OCI-LY3 (cell line): ENCODE measurements around the gene USP31.

Experiments
- H2AFZ ChIP-seq: fragments of 200-600, 300-600 bp; shearing (Covaris generic); 2 replicates; pipeline ENCODE4 v1.6.0; 2014; ENCODE audit warnings: antibody characterized with exemption, low read depth, low read length
- H3K27ac ChIP-seq: fragments of 200-600, 300-600 bp; sonication (generic); 2 replicates; pipeline ENCODE4 v1.5.1; 2014; ENCODE audit warnings: mild to moderate bottlenecking, low read length, moderate library complexity, mixed read lengths
- H3K27me3 ChIP-seq: fragments of 200-600, 300-600 bp; sonication (generic); 2 replicates; pipeline ENCODE4 v1.6.1; 2014; ENCODE audit warnings: low read depth, low read length, mixed read lengths
- H3K36me3 ChIP-seq: fragments of 200-600, 300-600 bp; sonication (generic); replicated peaks from 2 replicates; pipeline ENCODE3; 2014; ENCODE audit warnings: low read depth, low read length, mixed read lengths
- H3K4me1 ChIP-seq: fragments of 300-600, 200-600 bp; sonication (generic); 2 replicates; pipeline ENCODE4 v1.6.1; 2014; ENCODE audit warnings: low read length, mixed read lengths
- H3K4me2 ChIP-seq: fragments of 200-600, 300-600 bp; sonication (generic); 2 replicates; pipeline ENCODE4 v1.6.1; 2014; ENCODE audit warnings: low read length, mixed read lengths
- H3K4me3 ChIP-seq: fragments of 300-600, 200-600 bp; sonication (generic); 2 replicates; pipeline ENCODE4 v1.5.1; 2014; ENCODE audit warnings: antibody characterized with exemption, mild to moderate bottlenecking, low read length, moderate library complexity
- H3K79me2 ChIP-seq: fragments of 300-600, 200-600 bp; shearing (Covaris generic); 2 replicates; pipeline ENCODE4 v1.6.1; 2014; ENCODE audit warnings: mild to moderate bottlenecking, low read length, mixed read lengths
- H3K9ac ChIP-seq: fragments of 300-600, 200-600 bp; shearing (Covaris generic); 2 replicates; pipeline ENCODE4 v1.6.0; 2014; ENCODE audit warnings: mild to moderate bottlenecking, low read length, moderate library complexity
- H3K9me3 ChIP-seq: fragments of 200-600, 300-600 bp; shearing (Covaris generic); 2 replicates; pipeline ENCODE4 v1.6.1; 2014; ENCODE audit warnings: low read length, mixed read lengths; ENCODE audit not compliant: insufficient read depth
- H4K20me1 ChIP-seq: fragments of 200-600, 300-600 bp; sonication (generic); 2 replicates; pipeline ENCODE4 v1.6.1; 2016; ENCODE audit warnings: low read length, mixed read lengths; ENCODE audit not compliant: insufficient read depth
- EZH2phosphoT487 ChIP-seq: fragments of 200-600 bp; shearing (Covaris generic); IDR thresholded peaks from 2 replicates; pipeline ENCODE4 v1.6.1; 2018; ENCODE audit warnings: antibody characterized with exemption, mixed run types, low read depth
- TF ChIP-seq, protein P1 (sequence below): fragments of 200-600, 300-600 bp; sonication (generic); IDR thresholded peaks from 2 replicates; pipeline ENCODE4 v1.5.1; 2014; ENCODE audit warnings: antibody characterized with exemption, low read length, low read depth

Gene USP31

GRCh38 chr16:23107936-23108335 is 41.3 kb downstream of the USP31 start:
- H3K4me2 ChIP-seq, result no peak overlapping the region
- peaks cover 4% of the 10 kb centered on the region for H3K36me3 ChIP-seq
- TF ChIP-seq, protein P1, sequence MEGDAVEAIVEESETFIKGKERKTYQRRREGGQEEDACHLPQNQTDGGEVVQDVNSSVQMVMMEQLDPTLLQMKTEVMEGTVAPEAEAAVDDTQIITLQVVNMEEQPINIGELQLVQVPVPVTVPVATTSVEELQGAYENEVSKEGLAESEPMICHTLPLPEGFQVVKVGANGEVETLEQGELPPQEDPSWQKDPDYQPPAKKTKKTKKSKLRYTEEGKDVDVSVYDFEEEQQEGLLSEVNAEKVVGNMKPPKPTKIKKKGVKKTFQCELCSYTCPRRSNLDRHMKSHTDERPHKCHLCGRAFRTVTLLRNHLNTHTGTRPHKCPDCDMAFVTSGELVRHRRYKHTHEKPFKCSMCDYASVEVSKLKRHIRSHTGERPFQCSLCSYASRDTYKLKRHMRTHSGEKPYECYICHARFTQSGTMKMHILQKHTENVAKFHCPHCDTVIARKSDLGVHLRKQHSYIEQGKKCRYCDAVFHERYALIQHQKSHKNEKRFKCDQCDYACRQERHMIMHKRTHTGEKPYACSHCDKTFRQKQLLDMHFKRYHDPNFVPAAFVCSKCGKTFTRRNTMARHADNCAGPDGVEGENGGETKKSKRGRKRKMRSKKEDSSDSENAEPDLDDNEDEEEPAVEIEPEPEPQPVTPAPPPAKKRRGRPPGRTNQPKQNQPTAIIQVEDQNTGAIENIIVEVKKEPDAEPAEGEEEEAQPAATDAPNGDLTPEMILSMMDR, result no peak
- TF ChIP-seq EZH2phosphoT487, result no peak
- H3K9ac ChIP-seq, result no peak overlapping the region
- H3K4me3 ChIP-seq, result no peak overlapping the region
- H3K27me3 ChIP-seq, result no peaks in the 10 kb centered on the region
- no peak overlapping the region for H3K27ac ChIP-seq
- no peaks in the 10 kb centered on the region for H3K9me3 ChIP-seq
- peaks cover 5% of the 10 kb centered on the region; the same call in 1 of the 2 replicates for H3K79me2 ChIP-seq
- H2AFZ ChIP-seq, result no peak overlapping the region
- H4K20me1 ChIP-seq, result no peaks in the 10 kb centered on the region
- no peaks in the 10 kb centered on the region for H3K4me1 ChIP-seq

- Histone ChIP-seq H3K4me2 (no peak overlapping the region), H2AFZ (no peak overlapping the region), H3K27me3 (no peaks in the 10 kb centered on the region), H3K4me1 (no peaks in the 10 kb centered on the region), H3K79me2 (peaks cover 5% of the 10 kb centered on the region; the same call in 1 of the 2 replicates), H3K9me3 (no peaks in the 10 kb centered on the region), H3K9ac (no peak overlapping the region), H3K4me3 (no peak overlapping the region), H4K20me1 (no peaks in the 10 kb centered on the region), H3K27ac (no peak overlapping the region), H3K36me3 (peaks cover 4% of the 10 kb centered on the region)
- TF ChIP-seq EZH2phosphoT487, result no peak
- TF ChIP-seq, protein P1, result no peak
Observed at GRCh38 chr16:23107117-23107516, 42.1 kb downstream of the USP31 start.

DNA sequence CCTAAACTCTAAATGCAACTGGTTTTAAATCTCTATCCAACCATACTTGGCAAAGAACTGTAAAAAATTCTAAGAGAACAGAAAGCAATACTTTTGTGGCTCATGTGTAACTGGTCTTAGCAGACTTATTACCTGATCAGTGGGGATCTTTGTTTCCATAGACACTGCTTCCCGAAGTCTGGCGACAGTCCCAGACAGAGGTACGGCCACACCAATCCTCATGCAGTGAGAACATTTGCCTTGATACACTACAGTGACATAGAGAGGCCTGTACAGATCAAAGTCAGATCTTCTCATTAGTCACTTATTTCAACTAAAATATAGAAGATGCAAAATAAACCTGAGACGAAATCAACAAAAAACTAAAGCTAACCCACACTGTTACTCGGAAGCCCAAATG is 43.9 kb downstream of the USP31 start:
- Histone ChIP-seq H3K9ac (no peak overlapping the region), H3K9me3 (no peaks in the 10 kb centered on the region), H3K36me3 (peaks cover 4% of the 10 kb centered on the region), H3K4me2 (no peak overlapping the region), H3K4me1 (no peaks in the 10 kb centered on the region), H3K79me2 (peaks cover 5% of the 10 kb centered on the region; the same call in 1 of the 2 replicates), H2AFZ (no peak overlapping the region), H3K27me3 (no peaks in the 10 kb centered on the region), H3K4me3 (no peak overlapping the region), H3K27ac (no peak overlapping the region), H4K20me1 (no peaks in the 10 kb centered on the region)
- TF ChIP-seq, protein P1, result no peak
- TF ChIP-seq EZH2phosphoT487, result no peak

DNA sequence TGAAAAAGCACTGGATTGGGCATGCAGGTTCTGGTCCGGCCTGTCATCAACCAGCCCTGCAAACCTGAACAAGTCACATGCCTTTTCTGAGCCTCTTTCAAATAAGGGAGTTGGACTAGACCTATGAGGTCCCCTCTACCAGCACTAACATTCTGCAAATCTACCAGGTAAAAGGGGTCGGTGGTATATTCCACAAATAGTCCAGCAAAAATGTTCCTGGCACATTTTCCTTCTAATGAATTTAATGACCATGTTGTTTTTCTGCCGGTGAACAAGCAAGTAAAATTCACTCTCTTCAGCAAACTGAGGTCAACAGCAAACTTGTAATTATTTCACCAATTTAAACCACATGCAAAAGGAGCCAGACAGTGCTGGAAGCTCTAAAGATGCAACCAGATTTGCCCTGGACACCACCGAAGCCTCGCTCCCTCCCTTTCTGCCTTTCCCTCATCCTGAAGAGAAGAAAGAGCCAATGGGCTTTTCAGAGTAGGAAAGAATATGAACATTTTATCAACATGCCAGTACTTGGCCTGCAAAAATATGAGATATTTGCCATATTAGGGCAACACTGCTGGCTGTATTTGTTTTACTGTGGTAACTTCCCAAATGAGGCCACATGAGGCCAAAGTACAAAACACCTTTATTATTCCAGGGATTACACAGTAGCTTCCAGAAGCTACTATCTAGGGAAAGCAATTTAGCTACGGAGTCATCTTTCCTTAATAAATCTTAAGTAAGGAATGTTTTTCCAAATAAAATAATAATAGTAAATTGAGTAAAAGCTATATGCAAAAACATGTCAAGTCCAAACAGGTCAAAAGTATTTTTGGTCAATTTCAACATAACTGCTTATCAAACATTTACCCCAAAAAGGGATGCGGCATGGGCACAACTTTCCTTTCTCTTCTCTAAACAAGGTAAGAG is 45.0 kb downstream of the USP31 start:
- Histone ChIP-seq H3K27ac (no peak overlapping the region), H3K27me3 (no peaks in the 10 kb centered on the region), H3K4me3 (no peak overlapping the region), H3K4me2 (no peak overlapping the region), H3K4me1 (no peaks in the 10 kb centered on the region), H3K36me3 (peaks cover 4% of the 10 kb centered on the region), H3K79me2 (no peaks in the 10 kb centered on the region; the same call in 1 of the 2 replicates), H3K9ac (no peak overlapping the region), H4K20me1 (no peaks in the 10 kb centered on the region), H2AFZ (no peak overlapping the region), H3K9me3 (no peaks in the 10 kb centered on the region)
- TF ChIP-seq, protein P1, result no peak
